Common myeloid progenitor, CD34-positive (primary cell): ENCODE measurements around the gene FAR2.
"Not testable (repeated sequence)": the region's sequence is repeated elsewhere in the genome, so short reads cannot be mapped to it uniquely, and the experiment has no call there.

ENCODE experiments used
- CTCF ChIA-PET: fragments of 350-600 bp; sonication (Branson Sonifier 250); formaldehyde crosslinking; loops from one replicate; lab custom pipeline; 2021; ENCODE audit warnings: antibody characterized with exemption; lab: Charles Lee
- POLR2A ChIA-PET: fragments of 350-600 bp; sonication (Branson Sonifier 250); formaldehyde crosslinking; loops from one replicate; lab custom pipeline; 2021; ENCODE audit warnings: antibody characterized with exemption; lab: Charles Lee
- DNase-seq, 3 donors: peaks; one replicate each; pipeline versions ENCODE4 v3.0.0 to v3.0.0-alpha.2; 2013
- H3K27ac ChIP-seq, 2 experiments: 1 replicate in 1 of 2; 2 replicates in 1 of 2; pipeline ENCODE4 v1.7.0; 2013; ENCODE audit warnings: inconsistent platforms in 2 of 2, low read length in 2 of 2, mild to moderate bottlenecking in 2 of 2, low read depth in 1 of 2, moderate library complexity in 1 of 2; ENCODE audit not compliant: severe bottlenecking in 2 of 2, insufficient read depth in 1 of 2, poor library complexity in 1 of 2
- H3K27me3 ChIP-seq, 5 experiments: replicated peaks in 2 of 5; 1 replicate in 3 of 5; 2 replicates in 2 of 5; pipeline versions ENCODE4 v1.6.1 to v1.7.0; 2013; ENCODE audit warnings: low read length in 4 of 5, mild to moderate bottlenecking in 2 of 5, moderate library complexity in 2 of 5, inconsistent platforms in 1 of 5; ENCODE audit not compliant: insufficient read depth in 5 of 5, control insufficient read depth in 4 of 5
- H3K36me3 ChIP-seq, 4 experiments: 1 replicate in 2 of 4; 2 replicates in 2 of 4; pipeline versions ENCODE4 v1.6.1 to v1.7.0; 2013; ENCODE audit warnings: low read length in 3 of 4, control low read depth in 1 of 4, mild to moderate bottlenecking in 1 of 4; ENCODE audit not compliant: control insufficient read depth in 4 of 4, insufficient read depth in 4 of 4
- H3K4me1 ChIP-seq, 4 experiments: 1 replicate in 3 of 4; 2 replicates in 1 of 4; pipeline versions ENCODE4 v1.6.1 to v1.7.1; 2013; ENCODE audit warnings: low read length in 3 of 4, mild to moderate bottlenecking in 3 of 4, control low read depth in 1 of 4, inconsistent platforms in 1 of 4, moderate library complexity in 1 of 4; ENCODE audit not compliant: control insufficient read depth in 4 of 4, insufficient read depth in 4 of 4; ENCODE audit errors: control extremely low read depth in 1 of 4
- H3K4me3 ChIP-seq, 7 experiments: 1 replicate in 4 of 7; 2 replicates in 3 of 7; pipeline versions ENCODE4 v1.5.1 to v1.7.0; 2013; ENCODE audit warnings: mild to moderate bottlenecking in 7 of 7, low read length in 6 of 7, moderate library complexity in 6 of 7, inconsistent platforms in 2 of 7, low read depth in 2 of 7, control low read depth in 1 of 7; ENCODE audit not compliant: insufficient read depth in 4 of 7, control insufficient read depth in 1 of 7; ENCODE audit errors: extremely low read depth in 1 of 7
- H3K9me3 ChIP-seq, 5 experiments: 1 replicate in 4 of 5; 2 replicates in 1 of 5; pipeline versions ENCODE4 v1.6.1 to v1.7.1; 2013; ENCODE audit warnings: low read length in 4 of 5, mild to moderate bottlenecking in 2 of 5, inconsistent platforms in 1 of 5, low read depth in 1 of 5, moderate library complexity in 1 of 5; ENCODE audit not compliant: control insufficient read depth in 4 of 5, insufficient read depth in 2 of 5; ENCODE audit errors: control extremely low read depth in 1 of 5
- WGBS: methylation state at CpG from one replicate; pipeline ENCODE4 v1.1.5; 2013; ENCODE audit not compliant: insufficient coverage; 5-methylcytosine and 5-hydroxymethylcytosine counted together

The FAR2 gene

DNA sequence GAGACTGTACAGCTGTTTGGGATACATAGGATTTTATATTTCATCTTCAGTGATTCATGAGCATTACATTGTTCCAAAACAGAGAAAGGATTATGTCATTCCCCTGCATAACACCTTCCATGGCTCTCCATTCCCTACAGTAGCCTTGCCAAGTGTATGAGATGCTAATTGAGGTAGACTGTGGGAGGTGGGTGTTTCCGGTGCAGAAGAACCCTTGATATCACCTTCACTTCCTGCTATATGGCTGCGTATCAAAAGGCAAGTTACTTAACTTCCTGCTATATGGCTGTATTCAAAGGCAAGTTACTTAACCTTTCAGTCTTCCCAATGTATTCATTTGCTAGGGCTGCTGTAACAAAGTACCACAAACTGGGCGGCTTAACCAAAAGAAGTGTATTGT lies 11.2 kb downstream of the FAR2 start:
- Histone ChIP-seq H3K36me3 (peaks cover 0 to 3% (median 0%) of the 10 kb centered on the region in 4 experiments), H3K27me3 (no peaks in the 10 kb centered on the region), H3K4me1 (peaks cover 37 to 66% (median 60%) of the 10 kb centered on the region in 4 experiments), H3K9me3 (no peaks in the 10 kb centered on the region), H3K4me3 (no peak overlapping the region), H3K27ac (peak overlapping the region; percentile 10 to 77)
- CTCF ChIA-PET = interaction anchor here (1.1 to 1.5 kb wide), 4 partner anchors 8 to 82 kb away, joined by 3 to 6 read pairs (median 4); partner anchors contain the start of gene FAR2
- DNase-seq = peak in 1 of 3 donors; percentile 37
- WGBS = 100% methylated on average over 1 of the region's 3 CpGs
- POLR2A ChIA-PET = interaction anchor here (0.6 to 1.2 kb wide), 2 partner anchors 9 kb away, joined by 3 read pairs; no protein-coding TSS in a partner anchor

DNA sequence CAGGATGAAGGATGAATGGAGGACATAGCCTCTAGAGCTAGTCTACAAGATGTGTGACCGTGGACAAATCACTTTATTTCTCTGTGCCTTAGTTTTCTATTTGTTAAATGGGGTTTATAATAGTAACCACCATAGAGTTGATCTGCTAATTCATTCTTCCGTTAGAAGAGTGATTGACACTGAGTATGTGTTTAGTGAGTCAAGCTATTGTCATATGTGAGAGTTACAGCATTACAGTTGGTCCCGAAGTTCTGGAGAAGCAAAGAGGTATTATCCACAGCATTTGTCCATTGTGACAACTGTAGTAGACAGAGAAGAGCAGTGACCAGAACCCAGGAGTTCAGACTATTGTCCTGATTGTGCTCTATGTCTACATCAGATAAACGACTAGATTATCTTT lies 14.1 kb downstream of the FAR2 start:
- H3K36me3 ChIP-seq = no peaks in the 10 kb centered on the region
- POLR2A ChIA-PET = interaction anchor here (0.7 kb wide), 1 partner anchor 72 kb away, joined by 3 read pairs; no protein-coding TSS in a partner anchor
- H3K9me3 ChIP-seq = no peaks in the 10 kb centered on the region
- H3K4me1 ChIP-seq = peaks cover 29 to 75% (median 60%) of the 10 kb centered on the region in 4 experiments
- no peak for DNase-seq
- H3K27ac ChIP-seq = peak overlapping the region; percentile 98 to 99
- CTCF ChIA-PET = interaction anchor here (0.8 to 1.7 kb wide), 3 partner anchors 9 to 60 kb away, joined by 4 to 5 read pairs (median 5); no protein-coding TSS in a partner anchor
- no peak overlapping the region for H3K4me3 ChIP-seq
- no peaks in the 10 kb centered on the region for H3K27me3 ChIP-seq
- WGBS = 100% methylated on average over 1 of the region's 4 CpGs

DNA sequence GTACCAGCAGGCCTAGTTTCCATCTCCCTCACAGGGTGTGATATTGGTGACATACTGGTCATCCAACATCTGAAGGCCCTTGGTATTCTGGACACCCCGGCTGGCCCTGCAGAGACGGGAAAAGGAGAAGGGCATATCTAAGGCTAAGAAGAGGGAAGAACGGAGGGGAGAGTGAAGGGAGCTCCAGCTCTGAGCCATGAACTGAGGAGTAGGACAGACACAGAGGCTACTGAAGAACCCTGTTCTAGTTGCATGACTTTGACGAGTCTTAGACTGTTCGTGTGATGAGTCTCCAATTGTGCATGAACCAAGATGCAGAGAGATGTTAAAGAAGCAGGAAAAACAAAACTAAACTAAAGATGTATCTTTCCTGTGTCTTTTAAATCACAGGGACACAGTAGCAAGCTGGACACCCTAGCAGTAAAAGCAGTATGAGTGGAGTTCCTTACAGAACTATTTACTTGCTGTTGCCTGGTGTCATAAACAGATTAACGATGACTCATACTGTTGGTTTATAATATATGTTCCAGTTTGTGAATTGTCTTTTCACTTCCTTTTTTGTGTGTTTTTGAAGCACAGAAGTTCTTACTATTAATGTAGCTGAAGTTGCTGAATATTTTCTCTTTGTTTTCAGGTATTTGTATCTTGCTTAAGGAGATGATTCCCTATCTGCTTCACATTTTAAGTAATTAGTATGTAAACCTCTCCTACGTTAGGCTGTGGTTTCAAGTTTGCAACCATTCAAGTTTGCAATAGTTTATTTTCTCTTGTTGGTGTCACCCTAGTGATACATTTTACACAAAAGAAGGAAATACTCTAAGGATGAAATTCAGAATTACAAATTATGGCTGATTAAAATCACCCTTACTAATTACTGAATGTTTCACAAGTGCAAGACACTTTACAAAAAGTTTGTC lies 15.7 kb downstream of the FAR2 start:
- Histone ChIP-seq H3K9me3 (no peaks in the 10 kb centered on the region), H3K4me1 (peaks cover 22 to 72% (median 52%) of the 10 kb centered on the region in 4 experiments), H3K27ac (peak overlapping the region; percentile 98 to 99), H3K27me3 (no peaks in the 10 kb centered on the region), H3K36me3 (no peaks in the 10 kb centered on the region), H3K4me3 (peak overlapping the region in 3 of 7 experiments; percentile 29 to 34 (median 31))
- ChIA-PET POLR2A (interaction anchor here (0.6 to 2.0 kb wide), 6 partner anchors 12 to 144 kb away, joined by 3 to 10 read pairs (median 3); partner anchors contain the start of gene FAR2), CTCF (interaction anchor here (0.7 to 1.9 kb wide), 11 partner anchors 10 to 151 kb away, joined by 3 to 10 read pairs (median 4); no protein-coding TSS in a partner anchor)
- WGBS = 69% methylated on average over 6 of the region's 7 CpGs
- DNase-seq = peak; percentile 86 to 96 (median 90)

DNA sequence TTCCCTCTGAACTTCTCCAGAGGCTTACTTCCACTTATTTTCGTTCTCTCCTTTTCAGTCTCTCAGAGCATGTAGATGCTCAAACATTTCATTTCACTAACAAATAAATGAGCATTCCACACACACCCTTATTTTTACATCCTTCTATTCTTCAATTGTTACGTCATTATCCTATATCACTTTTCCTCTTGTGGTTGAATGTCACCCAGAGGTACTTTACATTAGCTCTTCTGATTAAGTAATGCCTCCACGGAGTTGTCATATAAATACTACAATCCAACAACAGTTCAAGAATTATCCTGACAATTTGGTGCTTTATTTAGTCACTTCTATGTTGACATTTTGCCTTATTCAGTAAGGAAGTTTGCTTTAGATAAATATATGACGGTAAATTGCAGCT lies 18.4 kb downstream of the FAR2 start:
- WGBS = 57% methylated on average over 2 of the region's 4 CpGs
- no peak overlapping the region for H3K27ac ChIP-seq

DNA sequence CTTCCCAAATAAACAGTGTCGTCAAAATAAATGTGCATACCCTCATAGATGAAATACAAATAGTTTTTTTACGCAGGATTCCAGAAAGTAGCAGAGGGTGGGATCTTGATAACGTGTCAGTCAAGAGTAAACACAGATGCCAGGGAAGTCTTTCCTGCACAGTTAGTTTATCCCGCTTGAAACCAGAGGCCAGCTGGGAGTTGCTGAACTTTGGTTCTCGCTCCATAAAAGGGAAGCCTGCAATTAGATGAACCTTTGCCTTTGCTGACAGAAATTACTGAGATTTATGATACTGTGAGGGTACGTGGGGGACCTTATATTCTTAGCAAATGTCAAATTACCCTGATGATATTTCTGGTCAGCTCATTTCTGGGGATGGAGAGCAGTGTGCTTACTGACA lies 18.9 kb downstream of the FAR2 start:
- no peak for DNase-seq
- H3K36me3 ChIP-seq = peaks cover 0 to 9% (median 6%) of the 10 kb centered on the region in 4 experiments
- H3K4me1 ChIP-seq = peaks cover 21 to 73% (median 49%) of the 10 kb centered on the region in 4 experiments
- CTCF ChIA-PET = interaction anchor here (0.7 to 2.7 kb wide), 7 partner anchors 8 to 141 kb away, joined by 3 to 8 read pairs (median 4); no protein-coding TSS in a partner anchor
- H3K27ac ChIP-seq = no peak overlapping the region
- POLR2A ChIA-PET = interaction anchor here (1.1 to 1.3 kb wide), 2 partner anchors 8 to 19 kb away, joined by 3 read pairs; partner anchors contain the start of gene FAR2
- 99% methylated on average over 5 of the region's 6 CpGs for WGBS
- peaks cover 0 to 10% (median 0%) of the 10 kb centered on the region in 5 experiments for H3K9me3 ChIP-seq
- no peak overlapping the region for H3K4me3 ChIP-seq
- no peaks in the 10 kb centered on the region for H3K27me3 ChIP-seq

More for the DNA sequence above, 18.4 kb downstream of the FAR2 start:
- CTCF ChIA-PET = interaction anchor here (0.9 to 2.7 kb wide), 9 partner anchors 8 to 142 kb away, joined by 3 to 8 read pairs (median 4); no protein-coding TSS in a partner anchor
- Histone ChIP-seq H3K4me1 (peaks cover 23 to 75% (median 49%) of the 10 kb centered on the region in 4 experiments), H3K4me3 (no peak overlapping the region), H3K36me3 (peaks cover 0 to 9% (median 6%) of the 10 kb centered on the region in 4 experiments), H3K27me3 (no peaks in the 10 kb centered on the region), H3K9me3 (peaks cover 0 to 10% (median 0%) of the 10 kb centered on the region in 5 experiments)
- DNase-seq = no peak
- POLR2A ChIA-PET = no interaction called here

DNA sequence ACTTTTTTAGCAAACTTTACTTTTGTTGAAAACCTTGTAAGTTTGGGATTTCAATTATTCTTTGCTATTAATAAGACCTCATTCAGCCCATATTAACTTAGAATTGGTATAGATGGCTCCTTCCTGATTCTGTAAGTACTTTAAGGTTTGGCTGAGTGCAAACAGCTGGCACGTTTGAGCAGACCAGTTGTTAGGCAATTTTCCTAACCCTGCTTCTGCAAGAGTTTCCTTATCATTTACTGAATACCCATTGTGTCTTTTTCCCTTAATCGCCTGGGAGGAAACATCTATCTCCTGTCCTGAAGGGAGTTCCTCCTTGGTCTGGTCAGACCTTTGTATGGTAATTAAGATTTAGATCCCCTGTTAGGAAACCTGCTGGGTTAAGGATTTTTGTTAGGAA lies 20.9 kb downstream of the FAR2 start:
- H3K4me3 ChIP-seq = peak overlapping the region in 1 of 7 experiments; percentile 42
- H3K4me1 ChIP-seq = peaks cover 21 to 55% (median 35%) of the 10 kb centered on the region in 4 experiments
- CTCF ChIA-PET = interaction anchor here (0.8 to 2.2 kb wide), 4 partner anchors 10 to 37 kb away, joined by 3 to 4 read pairs (median 4); no protein-coding TSS in a partner anchor
- H3K27me3 ChIP-seq, POLR2A ChIA-PET: not testable (repeated sequence)
- H3K9me3 ChIP-seq = peaks cover 0 to 10% (median 0%) of the 10 kb centered on the region in 5 experiments
- peak in 2 of 3 donors; percentile 40 to 55 for DNase-seq
- WGBS = no CpG with 5 or more reads among the region's 2 CpGs
- H3K36me3 ChIP-seq = peaks cover 0 to 13% (median 6%) of the 10 kb centered on the region in 4 experiments
- H3K27ac ChIP-seq = peak overlapping the region; percentile 40 to 58
